Esophagus squamous epithelium (tissue), 4 donors: ENCODE results near the gene GCK.
A peak's percentile ranks its signal among the peaks of the same experiment; 100 is the strongest.

Source experiments
- CTCF ChIP-seq, 6 experiments: fragments of 450-650 bp in 4 of 6; fragments of 200-600 bp in 2 of 6; sonication (generic) in 2 of 6; IDR thresholded peaks; one replicate each; pipeline ENCODE4 v1.5.1; 2016 to 2019; ENCODE audit warnings: antibody characterized with exemption in 6 of 6, mild to moderate bottlenecking in 4 of 6, moderate library complexity in 4 of 6
- POLR2A ChIP-seq, 4 donors: fragments of 450-650 bp; IDR thresholded peaks; one replicate each; pipeline ENCODE4 v1.6.1; 2017; ENCODE audit warnings: antibody characterized with exemption in 4 of 4, mild to moderate bottlenecking in 4 of 4, moderate library complexity in 3 of 4

DNA sequence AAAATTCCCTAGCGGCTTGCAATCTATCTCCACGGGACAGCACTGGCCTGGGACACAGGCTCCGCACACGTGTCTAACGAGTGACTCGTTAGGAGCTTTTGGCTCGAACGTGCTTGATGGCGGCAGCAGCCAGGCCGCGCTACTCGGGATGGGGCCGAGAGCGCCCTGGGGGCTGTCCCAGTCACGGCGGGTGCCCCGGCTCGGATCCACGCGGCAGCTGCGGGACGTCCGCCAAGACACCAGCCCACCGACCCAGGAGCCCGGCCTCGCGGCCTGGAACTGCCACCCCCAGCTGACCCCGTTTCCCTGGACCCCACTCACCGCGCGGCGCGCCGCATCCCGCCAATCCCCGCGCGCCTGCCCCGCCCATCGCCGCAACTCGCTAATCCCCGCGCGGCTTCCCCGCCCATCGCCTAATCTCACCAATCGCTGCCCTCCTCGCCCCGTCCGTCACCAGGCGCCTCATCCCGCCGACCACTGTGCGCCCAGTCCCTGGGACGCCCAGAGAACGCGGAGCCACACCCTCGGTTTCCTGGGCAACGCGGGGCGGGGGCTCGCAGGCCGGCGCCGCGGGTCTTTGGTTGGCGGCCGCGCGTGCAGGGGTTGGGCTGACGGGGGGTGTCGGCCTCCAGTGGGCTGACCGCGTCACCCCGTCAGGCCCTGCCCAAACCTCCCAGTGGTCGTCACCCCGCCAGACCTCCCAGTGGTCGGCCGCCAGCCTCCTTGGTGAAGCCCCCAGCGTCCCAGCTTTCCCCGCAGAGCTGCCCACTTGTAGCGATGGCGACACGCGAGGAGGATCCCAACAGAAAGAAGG is 65.8 kb downstream of the GCK start, which contains the start of gene POLD2:
- TF ChIP-seq CTCF (IDR thresholded peaks at IDR 0.05) (peak in 2 of 6 experiments; percentile 14 to 16), POLR2A (IDR thresholded peaks at IDR 0.05) (peak in 3 of 4 donors; percentile 34 to 69 (median 53))
